Activated T-cell treated with anti-CD3 and anti-CD28 coated beads, Interleukin-2, amount 50 U/mL, for 72 hours (primary cell): Measurements from ENCODE around the gene FITM2. TPM values are rescaled to one million over a fixed set of nuclear protein-coding genes. Genes with fewer than 3 reads are reported as not detected.

Source experiments
- ATAC-seq, 2 donors: fragments of 150-1000 bp; cut with Tn5 transposase; replicated peaks in 1 of 2; 2 replicates each; pipeline ENCODE4 v1.10.0; 2021; ENCODE audit warnings: moderate library complexity in 2 of 2, mild to moderate bottlenecking in 1 of 2
- DNase-seq, 2 donors: peaks; one replicate each; pipeline ENCODE4 v3.0.0; 2021 to 2022; ENCODE audit warnings: mixed read lengths in 1 of 2
- H3K27ac Mint-ChIP-seq: one replicate; pipeline ENCODE4 v1.8.0; 2022; ENCODE audit warnings: mild to moderate bottlenecking, moderate library complexity, mixed read lengths
- H3K27me3 Mint-ChIP-seq: one replicate; pipeline ENCODE4 v1.8.0; 2022; ENCODE audit warnings: low read depth, mixed read lengths
- H3K36me3 Mint-ChIP-seq, 2 donors: one replicate each; pipeline ENCODE4 v1.8.0; 2022; ENCODE audit warnings: mixed read lengths in 2 of 2, mild to moderate bottlenecking in 1 of 2; ENCODE audit not compliant: insufficient read depth in 2 of 2
- H3K4me1 Mint-ChIP-seq: one replicate; pipeline ENCODE4 v1.8.0; 2022; ENCODE audit warnings: low read depth, mixed read lengths
- H3K4me3 Mint-ChIP-seq, 2 donors: one replicate each; pipeline ENCODE4 v1.8.0; 2022; ENCODE audit warnings: mild to moderate bottlenecking in 2 of 2, mixed read lengths in 2 of 2, moderate library complexity in 2 of 2
- H3K9me3 Mint-ChIP-seq, 2 donors: one replicate each; pipeline ENCODE4 v1.8.0; 2022; ENCODE audit warnings: mixed read lengths in 2 of 2
- total RNA-seq, 2 donors: library from RNA; stranded (reverse); gene quantifications; one replicate each; pipeline ENCODE4 v1.2.3, GENCODE V29; 2022

FITM2 gene
- total RNA-seq, 2 donors from 2014 or later = 2.9 to 3.1 TPM

GRCh38 chr20:44256961-44257360 lies 54.0 kb downstream of the FITM2 start:
- no peaks in the 10 kb centered on the region for H3K36me3 Mint-ChIP-seq
- H3K4me3 Mint-ChIP-seq = no peak overlapping the region
- no peak for ATAC-seq
- no peak overlapping the region for H3K27ac Mint-ChIP-seq
- no peaks in the 10 kb centered on the region for H3K27me3 Mint-ChIP-seq
- no peaks in the 10 kb centered on the region for H3K4me1 Mint-ChIP-seq
- H3K9me3 Mint-ChIP-seq = no peaks in the 10 kb centered on the region
- DNase-seq = no peak

- H3K4me1 Mint-ChIP-seq = no peaks in the 10 kb centered on the region
- DNase-seq = no peak
- H3K27ac Mint-ChIP-seq = no peak overlapping the region
- H3K4me3 Mint-ChIP-seq = no peak overlapping the region
- no peaks in the 10 kb centered on the region for H3K27me3 Mint-ChIP-seq
- no peaks in the 10 kb centered on the region for H3K36me3 Mint-ChIP-seq
- H3K9me3 Mint-ChIP-seq = no peaks in the 10 kb centered on the region
- no peak for ATAC-seq
Measured at GRCh38 chr20:44255942-44256341, 55.1 kb downstream of the FITM2 start.

- Mint-ChIP-seq H3K4me3 (no peak overlapping the region), H3K4me1 (no peaks in the 10 kb centered on the region), H3K36me3 (no peaks in the 10 kb centered on the region), H3K27me3 (no peaks in the 10 kb centered on the region), H3K27ac (no peak overlapping the region), H3K9me3 (no peaks in the 10 kb centered on the region)
- DNase-seq (no peak), ATAC-seq (no peak)
Measured at GRCh38 chr20:44254073-44254472, 56.9 kb downstream of the FITM2 start.

- no peak for DNase-seq
Measured at GRCh38 chr20:44253528-44253927, 57.5 kb downstream of the FITM2 start.

More at GRCh38 chr20:44253528-44253927, 57.5 kb downstream of the FITM2 start:
- ATAC-seq = no peak
- H3K9me3 Mint-ChIP-seq = no peaks in the 10 kb centered on the region
- H3K36me3 Mint-ChIP-seq = no peaks in the 10 kb centered on the region
- H3K4me3 Mint-ChIP-seq = no peak overlapping the region
- H3K4me1 Mint-ChIP-seq = no peaks in the 10 kb centered on the region
- peaks cover under 1% of the 10 kb centered on the region for H3K27me3 Mint-ChIP-seq
- no peak overlapping the region for H3K27ac Mint-ChIP-seq

Other genes starting within 250 kb of the FITM2 start
- gene JPH2, start 124.0 kb downstream of the FITM2 start, total RNA-seq = under 1 TPM; 0.29 to 0.46 TPM
- gene OSER1, start 100.4 kb downstream of the FITM2 start, total RNA-seq = 10 to 100 TPM; 47.1 to 47.5 TPM
- gene GDAP1L1, start 63.9 kb downstream of the FITM2 start, total RNA-seq = 1 to 10 TPM in 1 of 2 donors, under 1 TPM in 1; 1.00 to 1.0 TPM
- not detected for gene R3HDML, start 25.8 kb upstream of the FITM2 start, total RNA-seq
- gene HNF4A, start 44.5 kb upstream of the FITM2 start, total RNA-seq = not detected
- 10 to 100 TPM; 15.9 to 21.0 TPM for gene TTPAL, start 164.7 kb upstream of the FITM2 start, total RNA-seq
- gene SERINC3, start 210.9 kb upstream of the FITM2 start, total RNA-seq = 10 to 100 TPM; 85.6 to 100.0 TPM